GM18870 (cell line): ENCODE data around the gene MAP3K1.
"Not testable (repeated sequence)": the region's sequence is repeated elsewhere in the genome, so short reads cannot be mapped to it uniquely, and the experiment has no call there.

ENCODE experiments used
- ATAC-seq: cut with Tn5 transposase; IDR thresholded peaks from one replicate; pipeline ENCODE4 v1.9.1; 2021; ENCODE audit warnings: moderate library complexity; ENCODE audit not compliant: unreplicated experiment

MAP3K1 gene

DNA sequence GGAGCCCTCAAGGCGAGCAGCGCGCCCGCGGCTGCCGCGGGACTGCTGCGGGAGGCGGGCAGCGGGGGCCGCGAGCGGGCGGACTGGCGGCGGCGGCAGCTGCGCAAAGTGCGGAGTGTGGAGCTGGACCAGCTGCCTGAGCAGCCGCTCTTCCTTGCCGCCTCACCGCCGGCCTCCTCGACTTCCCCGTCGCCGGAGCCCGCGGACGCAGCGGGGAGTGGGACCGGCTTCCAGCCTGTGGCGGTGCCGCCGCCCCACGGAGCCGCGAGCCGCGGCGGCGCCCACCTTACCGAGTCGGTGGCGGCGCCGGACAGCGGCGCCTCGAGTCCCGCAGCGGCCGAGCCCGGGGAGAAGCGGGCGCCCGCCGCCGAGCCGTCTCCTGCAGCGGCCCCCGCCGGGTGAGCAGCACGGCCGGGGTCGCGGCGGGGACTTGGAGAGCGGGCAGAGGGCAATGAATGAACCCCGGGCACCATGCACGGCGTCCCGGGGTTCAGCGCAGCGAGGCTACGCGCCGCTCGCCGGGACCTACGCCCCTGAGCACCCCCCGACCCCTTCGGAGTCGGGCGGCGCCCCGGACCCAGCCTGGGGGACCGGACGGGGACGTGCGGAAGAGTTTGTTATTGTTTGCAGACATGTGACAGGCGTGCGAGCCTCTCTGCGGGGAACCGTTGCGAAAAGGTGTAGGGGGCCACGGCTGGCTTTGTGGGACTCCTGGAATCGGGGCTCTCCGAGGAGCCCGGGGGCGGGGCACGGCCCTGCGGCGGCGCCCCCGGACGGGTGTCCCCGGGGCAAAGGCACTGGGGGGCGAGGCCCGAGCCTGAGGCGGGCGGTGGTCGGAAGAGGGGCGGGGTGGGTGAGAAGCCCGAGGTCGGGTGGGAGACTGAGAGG lies 553 bp downstream of the MAP3K1 start:
- peak; percentile 25 for ATAC-seq

DNA sequence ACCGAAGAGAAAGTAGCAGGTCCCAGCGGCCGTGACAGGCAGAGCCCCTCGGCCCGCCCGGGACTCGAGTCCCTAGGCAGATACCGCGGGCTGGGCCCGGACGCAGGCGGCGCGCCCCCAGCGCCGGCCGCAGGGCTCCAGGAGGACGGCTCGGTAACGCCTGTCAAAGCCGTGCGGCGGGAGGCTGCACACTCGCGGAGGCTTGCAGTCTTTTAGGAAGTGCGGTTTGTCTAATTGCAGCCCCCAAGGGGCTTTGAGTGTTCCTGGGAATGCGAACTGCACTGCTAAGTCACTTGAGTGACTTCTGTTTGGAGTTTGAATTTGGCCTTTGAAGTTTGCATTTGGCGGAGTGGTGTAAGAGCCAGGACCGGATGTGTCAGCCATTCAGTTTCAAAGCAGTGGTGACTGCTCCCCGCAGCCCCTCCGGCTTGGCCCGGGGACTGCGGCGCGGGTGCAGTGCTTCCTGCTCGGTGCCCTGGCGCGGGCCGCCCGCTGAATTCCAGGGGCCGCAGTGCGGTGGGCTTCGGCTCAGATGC lies 1.3 kb downstream of the MAP3K1 start:
- peak; percentile 44 for ATAC-seq

DNA sequence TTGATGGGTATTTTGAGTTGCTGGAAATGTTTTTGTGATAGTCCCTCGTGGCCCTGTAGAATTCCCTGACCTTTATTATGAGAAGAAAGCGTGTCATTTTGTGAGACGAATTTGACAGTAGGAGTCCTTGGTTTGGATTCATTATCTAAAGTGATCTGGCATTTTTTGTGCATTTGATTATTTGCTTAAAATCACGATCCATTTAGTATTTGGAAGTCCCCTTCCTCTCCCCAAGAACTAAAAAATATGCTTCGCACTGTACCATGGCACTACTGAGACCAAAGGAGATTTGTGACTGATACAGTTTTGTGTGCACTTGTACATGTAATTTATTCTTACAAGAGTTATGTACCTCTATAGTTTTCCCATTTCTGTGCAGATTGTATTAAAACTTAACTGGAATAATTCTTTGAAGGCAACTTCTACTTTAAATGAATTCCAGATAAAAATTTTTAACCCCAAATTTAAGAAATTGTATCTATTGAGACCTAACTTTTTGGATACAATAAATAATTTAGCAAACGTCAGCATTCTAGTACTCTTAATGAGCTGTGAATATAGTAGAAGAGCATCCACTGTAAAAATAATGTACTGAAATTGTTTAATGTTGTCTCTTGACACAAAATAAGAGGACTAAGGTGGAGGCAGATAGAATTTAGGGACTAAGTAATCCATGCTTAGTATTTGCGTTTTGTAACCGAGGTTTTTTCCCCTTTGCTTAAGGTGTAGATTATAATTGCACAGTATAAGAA lies 2.1 kb downstream of the MAP3K1 start:
- no peak for ATAC-seq

DNA sequence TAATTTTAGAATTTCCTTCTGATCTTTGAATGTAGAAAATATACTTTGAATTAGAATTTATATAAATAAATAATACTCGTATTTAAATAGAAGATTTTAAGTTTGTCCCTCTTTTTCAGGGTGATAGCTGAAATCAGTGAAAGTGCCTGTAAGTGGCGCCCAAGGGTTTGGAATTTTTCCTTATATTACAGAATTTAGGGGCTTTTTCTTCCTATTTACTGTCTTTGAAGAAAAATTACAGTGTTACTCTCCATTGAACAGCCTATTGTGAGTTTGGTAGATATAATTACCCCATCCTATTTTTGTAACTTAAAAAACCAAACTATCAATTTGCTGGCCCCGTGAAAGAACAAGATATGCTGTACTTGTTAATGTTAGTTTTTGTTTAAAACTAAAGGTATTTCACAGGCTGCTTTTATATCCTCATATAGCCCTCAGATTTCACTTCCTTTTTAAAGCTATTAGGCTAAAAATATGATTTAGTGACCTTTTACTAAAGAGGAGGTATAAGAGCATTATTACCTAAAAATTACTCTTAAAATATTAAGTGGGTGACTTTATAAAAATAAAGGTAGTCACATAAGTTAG lies 3.2 kb downstream of the MAP3K1 start:
- ATAC-seq = no peak

DNA sequence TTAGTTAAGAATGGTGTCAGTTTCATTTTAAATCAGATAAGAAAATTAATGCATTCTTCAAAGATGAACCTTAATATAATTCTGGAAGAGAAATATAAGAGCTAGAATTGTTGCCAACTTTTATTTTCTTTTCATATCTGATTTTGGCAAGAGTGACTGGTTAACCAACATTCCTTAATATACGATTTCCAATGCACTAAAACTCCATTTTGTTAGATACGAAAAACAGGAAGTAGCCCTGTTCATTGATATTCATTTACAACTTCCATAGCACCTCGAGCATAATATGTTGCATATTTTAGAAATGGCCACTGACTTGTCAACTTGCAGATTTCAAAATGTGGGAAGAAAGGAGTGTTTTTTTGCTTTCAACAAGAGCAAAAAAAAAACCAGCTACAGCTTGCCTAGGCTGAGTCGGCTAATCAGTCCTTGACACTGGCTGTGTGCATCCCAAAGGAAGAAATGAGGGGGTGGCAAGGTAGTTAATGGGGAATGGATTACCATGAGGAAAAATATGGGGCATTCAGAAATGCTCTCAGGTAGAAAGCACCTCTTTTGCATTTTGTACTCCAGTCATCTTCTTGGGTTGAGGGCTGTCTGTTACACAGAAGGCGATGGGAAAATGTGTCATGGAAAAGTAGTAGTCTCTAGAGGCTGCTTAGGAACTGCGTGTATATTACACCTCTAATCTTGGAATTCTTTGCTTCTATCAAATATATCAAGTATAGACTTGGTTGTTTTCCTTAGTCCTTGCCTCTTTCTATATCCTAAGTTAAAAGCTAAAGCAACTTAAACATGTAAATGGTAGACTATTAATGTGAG lies 3.9 kb downstream of the MAP3K1 start:
- ATAC-seq = no peak

DNA sequence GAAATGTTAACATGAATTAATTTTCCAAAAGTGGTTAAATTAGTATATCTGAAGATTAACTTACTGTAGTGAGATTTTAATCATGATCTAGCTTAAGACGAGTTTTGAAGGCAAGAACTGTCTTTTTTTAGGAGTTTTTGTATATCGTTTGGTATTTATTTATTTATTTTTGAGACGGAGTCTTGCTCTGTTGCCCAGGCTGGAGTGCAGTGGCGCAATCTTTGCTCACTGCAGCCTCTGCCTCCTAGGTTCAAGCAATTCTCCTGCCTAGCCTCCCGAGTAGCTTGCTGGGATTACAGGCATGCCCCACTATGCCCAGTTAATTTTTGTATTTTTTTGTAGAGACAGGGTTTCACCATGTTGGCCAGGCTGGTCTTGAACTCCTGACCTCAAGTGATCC lies 6.5 kb downstream of the MAP3K1 start:
- not testable (repeated sequence) for ATAC-seq

DNA sequence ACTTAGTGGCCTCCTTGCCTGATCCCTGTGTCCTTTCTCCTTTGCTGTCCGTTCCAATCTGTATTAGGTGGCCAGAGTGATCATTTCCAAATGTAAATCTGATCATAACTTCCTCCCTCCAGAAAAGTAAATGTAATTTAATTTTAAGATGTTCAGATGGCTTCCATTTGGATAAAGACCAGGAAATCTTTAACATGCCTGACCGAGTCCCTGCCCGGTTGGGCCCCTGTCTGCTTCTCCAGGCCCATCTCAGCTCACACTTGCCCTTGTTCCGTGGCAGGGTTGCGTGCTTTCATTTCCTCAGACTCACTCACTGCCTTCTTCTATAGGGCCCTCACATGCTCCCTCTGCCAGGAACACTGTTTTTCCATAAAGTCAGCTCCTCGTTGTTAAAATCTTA lies 7.6 kb downstream of the MAP3K1 start:
- ATAC-seq = no peak

DNA sequence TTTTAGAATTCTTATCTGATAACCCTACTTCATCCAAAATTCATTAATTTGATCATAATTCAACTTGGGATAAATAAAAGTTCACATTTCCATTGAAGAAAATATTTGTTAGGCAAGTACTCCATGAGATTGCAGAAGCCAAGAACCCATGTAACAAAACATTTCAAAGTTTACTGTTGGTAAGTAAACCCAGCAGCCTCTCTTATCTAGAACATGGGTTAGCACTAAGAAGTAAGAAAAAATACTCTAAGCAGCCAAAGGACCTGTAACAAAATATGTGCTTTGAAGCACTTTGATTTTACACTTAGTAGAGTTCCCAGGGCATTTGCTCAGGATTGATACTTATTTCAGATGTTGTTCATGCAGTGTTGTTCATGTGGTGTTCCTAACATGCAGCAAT lies 8.7 kb downstream of the MAP3K1 start:
- no peak for ATAC-seq

DNA sequence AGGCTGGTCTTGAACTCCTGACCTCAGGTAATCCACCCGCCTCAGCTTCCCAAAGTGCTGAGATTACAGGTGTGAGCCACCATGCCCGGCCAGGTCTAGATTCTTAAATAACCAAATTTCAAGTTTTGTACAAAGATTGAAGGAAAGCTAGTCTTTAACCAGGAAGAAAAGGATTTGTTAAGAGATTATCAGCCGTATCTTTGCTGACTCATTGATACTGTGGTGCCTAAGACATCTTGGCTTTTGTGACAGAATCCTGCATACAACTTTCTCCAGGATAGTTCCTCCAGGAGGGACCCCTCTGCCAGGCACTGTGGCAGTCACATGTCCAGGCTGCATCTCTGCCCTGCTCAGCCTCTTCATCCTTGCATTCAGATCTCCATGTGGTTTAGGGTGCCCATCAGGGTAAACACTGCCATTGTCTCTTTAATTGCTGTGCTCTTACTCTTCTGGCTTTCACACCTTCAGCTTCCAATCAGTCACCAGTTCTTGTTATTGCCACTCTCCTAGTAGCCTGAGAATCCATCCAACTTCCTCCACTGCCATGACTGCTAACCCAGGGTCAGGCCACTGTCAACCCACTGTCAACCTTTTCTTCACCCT lies 10.0 kb downstream of the MAP3K1 start:
- ATAC-seq = no peak

DNA sequence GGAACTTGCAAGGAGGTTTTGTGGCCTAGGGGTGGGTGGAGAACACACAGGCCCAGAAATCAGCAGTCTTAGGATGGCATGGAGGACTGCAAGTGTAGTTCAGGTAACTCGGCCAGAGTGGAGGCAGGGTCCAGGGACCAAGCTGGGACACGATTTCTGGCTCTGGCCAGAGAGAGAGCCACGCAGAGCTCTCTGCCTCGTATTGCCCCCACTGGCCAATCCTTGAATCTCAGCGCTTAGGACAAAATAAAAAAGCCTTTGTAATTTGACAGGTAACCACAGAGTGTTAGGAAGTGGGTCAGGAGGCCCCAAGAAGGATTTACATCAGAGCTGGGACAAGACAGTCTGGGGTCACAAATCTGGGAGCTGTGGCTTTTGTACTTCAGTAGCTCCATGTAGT lies 11.7 kb downstream of the MAP3K1 start:
- ATAC-seq = no peak

DNA sequence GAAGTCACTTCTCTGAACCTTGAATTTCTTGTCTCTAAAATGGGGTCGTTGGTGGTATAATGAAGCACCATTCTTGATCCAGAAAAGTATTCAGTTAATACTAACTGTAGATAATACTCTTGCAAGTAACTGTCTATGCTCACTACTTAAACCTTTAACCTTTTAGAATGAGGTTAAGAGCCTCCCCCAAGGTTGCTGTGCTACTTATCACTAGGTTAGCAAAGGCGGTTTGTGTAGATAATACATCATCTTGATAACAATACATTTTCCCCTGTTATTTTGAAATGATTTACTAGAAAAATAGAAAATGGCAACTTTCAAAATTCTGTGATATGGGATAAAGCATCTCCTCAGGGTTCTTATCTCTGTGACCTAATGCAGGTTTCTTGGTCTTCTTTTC lies 12.6 kb downstream of the MAP3K1 start:
- no peak for ATAC-seq

DNA sequence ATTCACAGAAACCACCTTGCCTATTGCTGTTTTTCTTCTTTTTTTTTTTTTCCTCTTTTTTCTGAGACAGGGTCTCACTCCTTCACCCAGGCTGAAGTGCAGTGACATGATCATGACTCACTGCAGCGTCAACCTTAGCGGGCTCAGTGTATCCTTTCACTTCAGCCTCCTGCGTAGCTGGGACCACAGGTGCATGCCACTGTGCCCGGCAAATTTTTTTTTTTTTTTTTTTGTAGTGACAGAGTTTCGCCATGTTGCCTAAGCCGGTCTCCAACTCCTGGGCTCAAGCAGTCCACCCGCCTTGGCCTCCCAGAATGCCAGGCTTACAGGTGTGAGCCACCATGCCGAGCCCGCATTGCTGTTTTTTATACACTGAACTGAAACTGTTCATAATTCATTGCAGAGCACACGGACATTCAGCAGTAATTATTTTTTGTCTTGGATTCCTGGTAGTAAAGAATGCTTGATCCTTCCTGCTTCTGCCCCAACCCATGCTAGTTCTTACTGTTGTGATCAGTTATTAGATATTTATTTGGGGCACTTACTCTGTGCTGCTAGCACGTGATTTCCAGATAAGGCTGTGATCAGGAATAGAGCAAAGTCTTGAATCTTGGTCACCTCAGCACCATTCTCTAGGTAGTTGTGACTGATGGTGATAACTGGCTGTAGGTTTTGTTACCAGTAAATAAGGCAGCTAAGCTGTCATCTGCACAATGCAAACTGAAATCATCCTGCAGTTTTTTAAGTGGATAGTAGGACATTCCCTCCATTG lies 14.0 kb downstream of the MAP3K1 start:
- ATAC-seq = no peak

DNA sequence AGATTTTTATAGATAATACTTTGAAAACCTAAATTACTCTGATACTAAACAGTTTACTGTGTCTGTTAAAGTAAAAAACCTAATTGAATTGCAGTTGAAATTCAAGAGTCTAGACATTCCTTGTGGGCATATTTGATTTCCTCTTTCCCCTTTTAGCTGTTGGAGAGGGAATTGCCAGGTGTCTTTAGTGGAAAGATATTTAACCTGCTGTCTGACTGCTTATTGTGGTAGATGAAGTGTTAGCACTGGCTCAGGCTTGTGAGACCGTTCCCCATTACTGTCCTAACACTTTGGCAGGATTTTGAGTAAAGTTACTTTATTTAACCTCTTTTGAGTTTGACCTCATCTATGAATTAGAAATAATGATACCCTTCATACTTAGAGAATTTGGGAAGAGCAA lies 16.4 kb downstream of the MAP3K1 start:
- no peak for ATAC-seq

DNA sequence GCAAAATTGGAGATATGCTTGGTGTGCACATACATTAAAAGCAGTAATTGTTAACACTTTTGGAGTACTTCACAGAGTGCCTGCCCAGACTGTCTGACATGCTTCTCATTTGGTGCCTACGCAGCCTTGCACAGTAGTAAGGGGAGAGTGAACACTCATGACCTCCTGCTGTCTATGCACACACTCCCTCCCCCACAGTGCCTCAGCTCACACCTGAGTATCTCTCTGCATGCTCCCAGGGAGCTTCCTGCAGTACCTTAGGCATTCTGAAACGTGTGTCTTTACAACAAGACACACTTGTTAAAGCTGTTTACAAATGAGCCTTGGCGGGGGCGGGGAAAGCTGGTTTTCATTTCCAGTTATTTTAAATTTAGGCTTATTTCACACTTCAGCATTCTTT lies 18.0 kb downstream of the MAP3K1 start:
- no peak for ATAC-seq

DNA sequence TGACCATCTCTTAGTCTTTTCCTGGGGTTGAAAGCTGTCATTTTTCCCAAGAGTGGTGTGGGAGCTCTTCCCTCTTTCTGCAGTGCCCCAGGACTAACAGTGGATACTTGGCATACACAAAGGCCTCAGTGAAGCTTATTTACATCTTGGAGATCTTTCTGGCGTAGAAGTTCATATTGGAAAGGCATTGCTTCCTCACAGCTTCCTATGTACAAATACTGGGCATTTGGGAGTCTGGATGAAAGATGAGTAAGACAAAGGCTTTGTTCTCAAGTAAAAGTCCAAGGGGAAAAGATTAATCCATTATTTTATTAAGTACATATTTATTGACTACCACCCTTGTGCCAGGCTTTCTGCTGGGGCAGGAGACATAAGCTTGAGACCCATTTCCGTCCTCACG lies 22.0 kb downstream of the MAP3K1 start:
- ATAC-seq = no peak

DNA sequence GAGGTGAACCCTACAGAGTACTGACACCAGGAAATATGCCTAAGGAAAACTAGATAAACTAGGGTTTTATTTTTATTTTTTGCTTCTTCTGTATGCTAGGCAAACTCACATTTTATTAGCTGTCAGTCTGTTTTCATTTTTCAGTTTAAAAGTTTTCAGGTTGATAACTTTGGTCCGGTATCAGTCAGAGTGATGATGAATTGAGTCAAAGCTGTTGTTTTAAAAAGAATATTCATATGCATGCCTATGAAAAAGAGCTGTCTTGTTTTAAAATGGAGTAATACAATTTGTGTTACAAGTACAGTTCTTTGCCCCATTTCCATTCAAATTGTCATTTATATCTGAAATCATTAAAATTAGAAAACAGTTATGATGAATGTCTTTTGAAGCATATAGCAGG lies 22.6 kb downstream of the MAP3K1 start:
- no peak for ATAC-seq

DNA sequence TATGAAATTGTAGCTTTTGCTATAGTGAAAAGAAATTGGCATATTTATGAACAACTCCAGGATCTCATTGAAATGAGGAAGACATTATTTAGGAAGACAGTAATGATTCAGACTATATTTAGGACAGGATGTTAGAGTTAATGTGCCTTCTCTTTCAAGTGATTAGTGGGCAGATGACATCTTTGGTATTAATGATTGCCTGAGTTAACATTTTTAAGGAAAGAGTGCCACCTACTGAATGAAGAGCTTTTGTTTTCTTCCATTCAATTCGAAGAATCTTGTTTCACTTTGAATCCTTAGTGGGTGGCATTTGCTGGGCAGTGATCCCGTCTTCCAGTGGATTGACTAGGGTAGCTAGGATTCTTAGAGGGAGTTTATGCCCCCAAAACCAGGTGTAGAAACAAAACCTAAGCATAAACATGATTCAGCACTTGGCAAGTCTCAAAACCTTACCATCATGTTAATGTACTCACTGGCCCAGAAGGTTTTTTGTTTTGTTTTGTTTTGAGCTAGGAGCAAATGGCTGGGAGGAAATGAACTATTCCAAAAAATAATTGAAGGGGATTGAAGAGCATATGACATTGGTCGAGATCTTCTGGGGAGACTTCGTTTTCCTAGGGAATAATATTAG lies 23.2 kb downstream of the MAP3K1 start:
- no peak for ATAC-seq

DNA sequence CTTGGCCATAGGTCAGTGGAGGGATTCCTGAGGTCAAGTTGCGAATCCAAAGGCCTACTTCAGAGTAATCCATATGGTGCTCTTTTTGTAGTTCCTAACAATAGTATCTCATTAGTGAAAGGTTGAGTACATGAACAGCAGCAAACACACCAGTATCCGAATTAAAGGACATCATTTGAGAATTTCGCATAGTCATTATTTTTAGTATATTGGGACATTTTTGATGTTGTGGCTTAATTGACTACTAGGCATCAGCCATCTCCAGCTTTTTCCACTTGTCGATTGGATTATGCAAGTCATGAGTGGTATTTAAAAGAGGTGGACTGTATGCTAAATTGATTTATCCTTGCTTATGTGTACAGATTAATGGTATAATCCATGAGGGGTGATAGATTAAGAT lies 23.7 kb downstream of the MAP3K1 start:
- ATAC-seq = no peak

DNA sequence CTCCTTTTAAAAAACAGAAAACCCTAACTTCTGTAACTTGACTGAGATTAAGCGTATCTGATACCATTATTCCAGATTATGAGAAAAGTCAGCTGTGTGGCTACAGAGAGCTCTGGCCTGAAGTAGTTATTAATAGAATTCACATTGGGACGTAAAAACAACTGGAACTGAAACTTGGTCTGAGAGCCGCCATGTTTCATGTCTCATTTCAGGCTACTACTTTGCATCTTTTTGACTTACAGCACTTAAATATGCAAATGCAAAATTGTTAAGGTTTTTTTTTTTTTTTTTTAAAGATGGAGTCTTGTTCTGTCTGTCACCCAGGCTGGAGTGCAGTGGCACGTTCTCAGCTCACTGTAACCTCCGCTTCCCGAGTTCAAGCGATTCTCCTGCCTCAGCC lies 25.2 kb downstream of the MAP3K1 start:
- ATAC-seq = peak; percentile 46
